Measurements from ENCODE around the gene SERPINA4.

DNA sequence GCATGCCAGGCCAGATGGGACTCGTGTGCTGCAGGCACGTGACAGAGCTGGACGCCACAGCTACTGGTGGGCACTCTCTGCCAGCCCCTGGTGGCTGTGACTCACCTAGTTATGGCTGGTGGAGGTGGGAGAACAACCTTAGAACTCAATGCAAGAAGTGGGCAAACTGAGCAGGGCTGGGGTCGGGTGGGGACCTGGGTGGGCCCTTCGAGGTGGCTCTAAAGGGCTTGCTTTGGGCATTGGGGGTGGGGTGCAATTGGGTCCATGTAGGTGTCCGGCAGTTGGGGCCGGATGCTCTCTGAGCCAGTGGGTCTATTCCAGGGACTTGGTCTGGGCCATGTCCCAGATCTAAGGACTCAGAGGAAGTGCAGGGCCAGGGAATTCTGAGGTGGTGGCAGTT is 46.9 kb upstream of the SERPINA4 start:
- TF ChIP-seq, protein P1, sequence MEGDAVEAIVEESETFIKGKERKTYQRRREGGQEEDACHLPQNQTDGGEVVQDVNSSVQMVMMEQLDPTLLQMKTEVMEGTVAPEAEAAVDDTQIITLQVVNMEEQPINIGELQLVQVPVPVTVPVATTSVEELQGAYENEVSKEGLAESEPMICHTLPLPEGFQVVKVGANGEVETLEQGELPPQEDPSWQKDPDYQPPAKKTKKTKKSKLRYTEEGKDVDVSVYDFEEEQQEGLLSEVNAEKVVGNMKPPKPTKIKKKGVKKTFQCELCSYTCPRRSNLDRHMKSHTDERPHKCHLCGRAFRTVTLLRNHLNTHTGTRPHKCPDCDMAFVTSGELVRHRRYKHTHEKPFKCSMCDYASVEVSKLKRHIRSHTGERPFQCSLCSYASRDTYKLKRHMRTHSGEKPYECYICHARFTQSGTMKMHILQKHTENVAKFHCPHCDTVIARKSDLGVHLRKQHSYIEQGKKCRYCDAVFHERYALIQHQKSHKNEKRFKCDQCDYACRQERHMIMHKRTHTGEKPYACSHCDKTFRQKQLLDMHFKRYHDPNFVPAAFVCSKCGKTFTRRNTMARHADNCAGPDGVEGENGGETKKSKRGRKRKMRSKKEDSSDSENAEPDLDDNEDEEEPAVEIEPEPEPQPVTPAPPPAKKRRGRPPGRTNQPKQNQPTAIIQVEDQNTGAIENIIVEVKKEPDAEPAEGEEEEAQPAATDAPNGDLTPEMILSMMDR (IDR thresholded peaks at IDR 0.05; ENCODE audit: poor library complexity, severe bottlenecking), result no peak
- TF ChIP-seq SMC3 (conservative IDR thresholded peaks at IDR 0.05; ENCODE audit: poor library complexity), result no peak
- TF ChIP-seq MXI1 (conservative IDR thresholded peaks at IDR 0.05; ENCODE audit: poor library complexity, severe bottlenecking), result no peak
- no peak for TF ChIP-seq TAF1 (IDR thresholded peaks at IDR 0.05; ENCODE audit: low read depth)
- TF ChIP-seq POLR2AphosphoS5 (IDR thresholded peaks at IDR 0.05), result no peak
- TF ChIP-seq EP300 (conservative IDR thresholded peaks at IDR 0.05; ENCODE audit: poor library complexity, severe bottlenecking), result no peak
- TF ChIP-seq, protein P2, sequence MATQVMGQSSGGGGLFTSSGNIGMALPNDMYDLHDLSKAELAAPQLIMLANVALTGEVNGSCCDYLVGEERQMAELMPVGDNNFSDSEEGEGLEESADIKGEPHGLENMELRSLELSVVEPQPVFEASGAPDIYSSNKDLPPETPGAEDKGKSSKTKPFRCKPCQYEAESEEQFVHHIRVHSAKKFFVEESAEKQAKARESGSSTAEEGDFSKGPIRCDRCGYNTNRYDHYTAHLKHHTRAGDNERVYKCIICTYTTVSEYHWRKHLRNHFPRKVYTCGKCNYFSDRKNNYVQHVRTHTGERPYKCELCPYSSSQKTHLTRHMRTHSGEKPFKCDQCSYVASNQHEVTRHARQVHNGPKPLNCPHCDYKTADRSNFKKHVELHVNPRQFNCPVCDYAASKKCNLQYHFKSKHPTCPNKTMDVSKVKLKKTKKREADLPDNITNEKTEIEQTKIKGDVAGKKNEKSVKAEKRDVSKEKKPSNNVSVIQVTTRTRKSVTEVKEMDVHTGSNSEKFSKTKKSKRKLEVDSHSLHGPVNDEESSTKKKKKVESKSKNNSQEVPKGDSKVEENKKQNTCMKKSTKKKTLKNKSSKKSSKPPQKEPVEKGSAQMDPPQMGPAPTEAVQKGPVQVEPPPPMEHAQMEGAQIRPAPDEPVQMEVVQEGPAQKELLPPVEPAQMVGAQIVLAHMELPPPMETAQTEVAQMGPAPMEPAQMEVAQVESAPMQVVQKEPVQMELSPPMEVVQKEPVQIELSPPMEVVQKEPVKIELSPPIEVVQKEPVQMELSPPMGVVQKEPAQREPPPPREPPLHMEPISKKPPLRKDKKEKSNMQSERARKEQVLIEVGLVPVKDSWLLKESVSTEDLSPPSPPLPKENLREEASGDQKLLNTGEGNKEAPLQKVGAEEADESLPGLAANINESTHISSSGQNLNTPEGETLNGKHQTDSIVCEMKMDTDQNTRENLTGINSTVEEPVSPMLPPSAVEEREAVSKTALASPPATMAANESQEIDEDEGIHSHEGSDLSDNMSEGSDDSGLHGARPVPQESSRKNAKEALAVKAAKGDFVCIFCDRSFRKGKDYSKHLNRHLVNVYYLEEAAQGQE (IDR thresholded peaks at IDR 0.05; ENCODE audit: borderline replicate concordance), result no peak
- no peak for TF ChIP-seq EZH2 (IDR thresholded peaks at IDR 0.05; ENCODE audit: borderline replicate concordance, insufficient read depth, low read length, poor library complexity, severe bottlenecking)
- TF ChIP-seq RAD21 (conservative IDR thresholded peaks at IDR 0.05), result no peak
